HCT116 (cell line): ENCODE measurements around the gene TOM1L1.

Source experiments
- CBX3 ChIP-seq: IDR thresholded peaks from 2 replicates; pipeline ENCODE4 v1.6.1; 2012; ENCODE audit warnings: low read depth
- CEBPB ChIP-seq: IDR thresholded peaks from 2 replicates; pipeline ENCODE4 v1.6.1; 2012; ENCODE audit warnings: low read depth
- POLR2A ChIP-seq: IDR thresholded peaks from 2 replicates; pipeline ENCODE4 v1.7.0; 2011; ENCODE audit warnings: borderline replicate concordance; ENCODE audit not compliant: insufficient read depth, insufficient read length; ENCODE audit errors: extremely low read depth
- POLR2AphosphoS5 ChIP-seq: IDR thresholded peaks from 2 replicates; pipeline ENCODE4 v1.6.1; 2011; ENCODE audit warnings: mild to moderate bottlenecking, low read depth, low read length, moderate library complexity
- SP1 ChIP-seq: IDR thresholded peaks from 2 replicates; pipeline ENCODE4 v1.6.1; 2012; ENCODE audit warnings: low read depth
- TF ChIP-seq, protein P1 (sequence below): IDR thresholded peaks from 2 replicates; pipeline ENCODE4 v1.6.1; 2012
- TF ChIP-seq, protein P2 (sequence below): IDR thresholded peaks from 2 replicates; pipeline ENCODE4 v1.6.1; 2012; ENCODE audit warnings: low read depth
- TF ChIP-seq, protein P3 (sequence below), 3 experiments: fragments of 200-600 bp in 1 of 3; sonication (generic) in 1 of 3; IDR thresholded peaks in 2 of 3; conservative IDR thresholded peaks in 1 of 3; 2 replicates each; pipeline ENCODE4 v1.5.1; 2012 to 2017; ENCODE audit warnings: low read depth in 2 of 3, low read length in 2 of 3, antibody characterized with exemption in 1 of 3, borderline replicate concordance in 1 of 3, control low read depth in 1 of 3, mild to moderate bottlenecking in 1 of 3, mixed read lengths in 1 of 3, mixed run types in 1 of 3, moderate library complexity in 1 of 3; ENCODE audit not compliant: insufficient read depth in 1 of 3

DNA sequence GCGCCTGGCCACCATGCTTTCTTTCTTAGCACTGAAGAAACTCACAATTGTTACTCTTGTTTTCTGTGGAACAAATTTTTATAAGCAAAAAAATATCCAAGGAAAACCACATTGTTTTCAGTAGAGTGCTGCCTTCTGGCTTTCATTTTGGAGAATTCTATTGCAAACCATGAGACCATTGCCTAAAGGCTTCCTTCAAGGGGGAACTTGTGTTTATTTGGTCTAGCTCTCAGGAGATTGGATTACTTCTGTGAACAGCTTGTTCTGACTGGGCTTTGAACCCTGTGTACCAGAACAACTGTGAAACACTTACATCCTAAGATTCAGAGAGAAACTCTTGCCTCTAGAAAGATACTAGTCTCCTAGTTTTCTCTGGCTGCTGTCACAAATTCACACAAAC, 32.1 kb downstream of the TOM1L1 start:
- no peak for TF ChIP-seq CEBPB
- no peak for TF ChIP-seq SP1
- no peak for TF ChIP-seq POLR2A
- TF ChIP-seq, protein P1, sequence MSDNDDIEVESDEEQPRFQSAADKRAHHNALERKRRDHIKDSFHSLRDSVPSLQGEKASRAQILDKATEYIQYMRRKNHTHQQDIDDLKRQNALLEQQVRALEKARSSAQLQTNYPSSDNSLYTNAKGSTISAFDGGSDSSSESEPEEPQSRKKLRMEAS = no peak
- TF ChIP-seq CBX3 = no peak
- TF ChIP-seq, protein P2, sequence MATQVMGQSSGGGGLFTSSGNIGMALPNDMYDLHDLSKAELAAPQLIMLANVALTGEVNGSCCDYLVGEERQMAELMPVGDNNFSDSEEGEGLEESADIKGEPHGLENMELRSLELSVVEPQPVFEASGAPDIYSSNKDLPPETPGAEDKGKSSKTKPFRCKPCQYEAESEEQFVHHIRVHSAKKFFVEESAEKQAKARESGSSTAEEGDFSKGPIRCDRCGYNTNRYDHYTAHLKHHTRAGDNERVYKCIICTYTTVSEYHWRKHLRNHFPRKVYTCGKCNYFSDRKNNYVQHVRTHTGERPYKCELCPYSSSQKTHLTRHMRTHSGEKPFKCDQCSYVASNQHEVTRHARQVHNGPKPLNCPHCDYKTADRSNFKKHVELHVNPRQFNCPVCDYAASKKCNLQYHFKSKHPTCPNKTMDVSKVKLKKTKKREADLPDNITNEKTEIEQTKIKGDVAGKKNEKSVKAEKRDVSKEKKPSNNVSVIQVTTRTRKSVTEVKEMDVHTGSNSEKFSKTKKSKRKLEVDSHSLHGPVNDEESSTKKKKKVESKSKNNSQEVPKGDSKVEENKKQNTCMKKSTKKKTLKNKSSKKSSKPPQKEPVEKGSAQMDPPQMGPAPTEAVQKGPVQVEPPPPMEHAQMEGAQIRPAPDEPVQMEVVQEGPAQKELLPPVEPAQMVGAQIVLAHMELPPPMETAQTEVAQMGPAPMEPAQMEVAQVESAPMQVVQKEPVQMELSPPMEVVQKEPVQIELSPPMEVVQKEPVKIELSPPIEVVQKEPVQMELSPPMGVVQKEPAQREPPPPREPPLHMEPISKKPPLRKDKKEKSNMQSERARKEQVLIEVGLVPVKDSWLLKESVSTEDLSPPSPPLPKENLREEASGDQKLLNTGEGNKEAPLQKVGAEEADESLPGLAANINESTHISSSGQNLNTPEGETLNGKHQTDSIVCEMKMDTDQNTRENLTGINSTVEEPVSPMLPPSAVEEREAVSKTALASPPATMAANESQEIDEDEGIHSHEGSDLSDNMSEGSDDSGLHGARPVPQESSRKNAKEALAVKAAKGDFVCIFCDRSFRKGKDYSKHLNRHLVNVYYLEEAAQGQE = no peak
- no peak for TF ChIP-seq POLR2AphosphoS5
- TF ChIP-seq, protein P3, sequence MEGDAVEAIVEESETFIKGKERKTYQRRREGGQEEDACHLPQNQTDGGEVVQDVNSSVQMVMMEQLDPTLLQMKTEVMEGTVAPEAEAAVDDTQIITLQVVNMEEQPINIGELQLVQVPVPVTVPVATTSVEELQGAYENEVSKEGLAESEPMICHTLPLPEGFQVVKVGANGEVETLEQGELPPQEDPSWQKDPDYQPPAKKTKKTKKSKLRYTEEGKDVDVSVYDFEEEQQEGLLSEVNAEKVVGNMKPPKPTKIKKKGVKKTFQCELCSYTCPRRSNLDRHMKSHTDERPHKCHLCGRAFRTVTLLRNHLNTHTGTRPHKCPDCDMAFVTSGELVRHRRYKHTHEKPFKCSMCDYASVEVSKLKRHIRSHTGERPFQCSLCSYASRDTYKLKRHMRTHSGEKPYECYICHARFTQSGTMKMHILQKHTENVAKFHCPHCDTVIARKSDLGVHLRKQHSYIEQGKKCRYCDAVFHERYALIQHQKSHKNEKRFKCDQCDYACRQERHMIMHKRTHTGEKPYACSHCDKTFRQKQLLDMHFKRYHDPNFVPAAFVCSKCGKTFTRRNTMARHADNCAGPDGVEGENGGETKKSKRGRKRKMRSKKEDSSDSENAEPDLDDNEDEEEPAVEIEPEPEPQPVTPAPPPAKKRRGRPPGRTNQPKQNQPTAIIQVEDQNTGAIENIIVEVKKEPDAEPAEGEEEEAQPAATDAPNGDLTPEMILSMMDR (IDR thresholded peaks at IDR 0.05 in 2 of 3, conservative IDR thresholded peaks at IDR 0.05 in 1 of 3; ENCODE audit: borderline replicate concordance in 1 of 3, insufficient read depth in 1 of 3, low read depth in 2 of 3, low read length in 2 of 3) = no peak
